Stimulated activated CD8-positive, alpha-beta memory T cell treated with anti-CD3 and anti-CD28 coated beads, Interleukin-2, amount 100 ng/mL, for 1 hour (primary cell): ENCODE results near the gene SAMM50.

Experiments
- DNase-seq, 2 donors: peaks; one replicate each; pipeline ENCODE4 v3.0.0-alpha.2; 2020; ENCODE audit warnings: low read depth in 2 of 2

Gene SAMM50

DNA sequence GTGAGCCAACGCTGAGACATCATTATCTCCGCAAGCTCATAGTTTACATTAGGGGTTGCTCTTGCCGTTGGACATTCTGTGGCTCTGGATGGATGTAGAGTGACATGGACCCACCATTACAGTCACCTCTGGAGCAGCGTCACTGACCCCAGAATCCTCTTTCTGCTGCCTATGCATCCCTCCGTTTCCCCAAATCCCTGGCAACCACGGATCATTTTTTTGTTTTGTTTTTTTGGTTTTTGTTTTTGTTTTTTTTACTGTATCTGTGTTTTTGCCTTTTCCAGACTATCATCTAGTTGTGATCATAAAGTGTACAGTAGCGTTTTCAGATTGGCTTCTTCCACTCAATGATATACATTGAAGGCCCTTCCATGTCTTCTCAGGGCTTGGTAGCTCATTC lies 72.8 kb downstream of the SAMM50 start:
- DNase-seq = no peak

DNA sequence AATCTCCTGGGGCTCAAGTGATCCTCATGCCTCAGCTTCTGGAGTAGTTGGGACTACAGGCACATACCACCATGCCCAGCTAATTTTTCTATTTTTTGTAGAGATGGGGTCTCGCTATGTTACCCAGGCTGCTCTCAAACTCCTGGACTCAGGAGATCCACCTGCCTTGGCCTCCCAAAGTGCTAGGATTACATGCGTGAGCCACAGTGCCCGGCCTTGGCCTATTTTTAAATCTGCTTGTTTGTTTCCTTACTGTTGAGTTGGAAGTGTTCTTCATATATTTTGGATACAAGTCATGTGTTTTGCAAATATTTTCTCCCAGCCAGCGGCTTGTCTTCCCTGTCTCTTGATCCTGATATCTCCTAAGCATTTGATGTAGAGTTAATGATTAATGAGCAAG lies 73.8 kb downstream of the SAMM50 start:
- no peak for DNase-seq

- DNase-seq = no peak
These were observed 74.9 kb downstream of the SAMM50 start for GRCh38 chr22:44030051-44030701.

GRCh38 chr22:44030702-44031082 lies 75.5 kb downstream of the SAMM50 start:
- no peak for DNase-seq

DNA sequence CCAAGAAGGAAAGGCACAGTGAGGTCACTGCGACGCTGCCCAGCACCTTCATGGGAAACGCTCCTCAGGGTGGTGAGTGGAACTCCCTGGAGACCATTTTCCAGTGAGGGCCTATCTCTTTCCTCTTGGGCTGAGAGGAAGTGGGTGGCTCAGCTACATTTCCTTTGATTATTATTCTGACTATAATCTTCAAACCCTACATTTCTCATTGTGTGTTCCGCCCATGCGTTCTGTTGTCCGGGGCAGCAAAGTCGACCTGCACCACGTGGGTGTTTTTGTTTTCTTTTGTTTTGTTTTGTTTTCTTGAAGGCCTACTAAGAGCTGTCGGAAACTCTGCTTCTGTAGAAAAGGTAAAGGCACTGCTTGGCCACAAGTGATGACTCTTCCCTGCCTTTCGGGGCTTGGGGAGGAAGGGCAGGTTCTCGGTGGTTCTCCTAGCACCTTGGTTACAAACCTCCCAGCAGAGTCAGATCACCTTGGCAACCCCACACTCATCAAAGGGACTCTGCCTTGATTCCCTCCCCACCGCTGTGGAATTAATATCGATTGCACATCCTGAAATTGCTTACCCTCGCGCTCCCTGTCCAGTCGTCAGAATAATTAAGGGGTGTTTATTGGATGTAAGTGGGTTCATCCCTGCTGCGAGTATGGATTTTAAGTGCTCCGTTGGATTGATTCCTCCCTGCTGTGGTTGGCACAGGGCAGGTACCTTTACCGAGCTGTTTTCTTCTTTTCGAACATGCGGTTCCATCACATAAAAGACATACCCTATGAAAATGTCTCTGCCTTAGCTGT lies 76.1 kb downstream of the SAMM50 start:
- no peak for DNase-seq

- DNase-seq = no peak
These were observed 77.0 kb downstream of the SAMM50 start for GRCh38 chr22:44032126-44032730.

- DNase-seq = no peak
These were observed 78.0 kb downstream of the SAMM50 start for GRCh38 chr22:44033287-44033686.

DNA sequence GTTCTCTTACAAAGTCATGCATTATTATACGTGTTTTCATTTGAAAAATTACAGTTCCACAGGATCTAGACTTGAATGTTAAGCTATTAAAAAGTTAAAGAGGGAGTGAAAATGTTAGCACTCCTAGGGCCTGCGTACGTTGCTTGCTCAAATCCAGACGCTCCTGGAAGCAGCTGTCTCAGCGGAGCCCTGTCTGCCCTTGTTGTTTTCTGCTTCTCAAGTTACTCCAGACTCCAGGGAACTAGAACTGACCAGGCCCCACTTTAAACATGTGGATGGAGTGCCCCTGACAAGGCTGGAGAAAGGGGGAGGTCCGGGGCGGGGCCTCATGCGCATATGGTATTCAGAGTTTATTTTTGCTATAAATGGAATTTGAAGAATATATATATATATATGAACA lies 78.5 kb downstream of the SAMM50 start:
- DNase-seq = no peak

DNA sequence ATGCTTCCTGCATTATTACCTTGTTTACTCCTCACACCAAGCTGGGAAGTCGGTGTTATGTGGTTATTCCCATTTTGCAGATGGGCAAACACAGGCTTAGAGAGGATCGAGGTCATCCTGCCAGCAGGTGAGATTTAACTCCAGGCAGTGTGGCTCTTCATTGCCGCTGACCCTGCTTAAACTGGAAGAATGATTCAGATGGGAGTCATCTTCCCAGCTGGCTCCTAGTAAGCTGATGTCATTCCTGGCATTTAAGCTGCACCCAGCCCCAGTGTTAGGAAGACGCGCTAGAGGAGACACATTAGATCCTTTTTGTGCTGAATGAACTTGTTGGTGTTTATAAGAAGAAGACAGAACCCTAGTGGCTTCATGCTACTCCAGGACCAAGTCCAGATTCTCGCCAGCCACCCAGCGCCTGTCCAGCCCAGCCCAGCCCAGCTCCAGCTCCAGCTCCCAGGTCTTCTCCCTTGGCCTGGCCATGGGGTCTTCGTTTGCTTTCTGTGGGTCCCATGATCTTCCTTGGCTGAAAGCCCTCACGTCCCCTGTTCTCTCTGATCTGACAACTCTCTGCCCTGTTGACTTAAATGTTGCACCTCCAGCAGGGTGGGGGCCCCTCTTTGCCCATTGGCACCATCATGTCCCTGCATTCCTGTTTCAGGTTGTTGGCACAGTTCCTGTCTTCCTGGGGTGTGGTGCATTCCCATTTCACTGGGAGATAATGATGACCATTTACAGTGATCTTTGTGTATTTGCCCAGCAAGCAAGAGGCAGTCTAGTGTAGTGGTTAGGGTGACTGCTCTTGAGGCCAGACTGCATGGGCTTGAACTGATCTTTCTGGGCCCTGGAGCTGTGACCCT lies 82.5 kb downstream of the SAMM50 start:
- no peak for DNase-seq

DNA sequence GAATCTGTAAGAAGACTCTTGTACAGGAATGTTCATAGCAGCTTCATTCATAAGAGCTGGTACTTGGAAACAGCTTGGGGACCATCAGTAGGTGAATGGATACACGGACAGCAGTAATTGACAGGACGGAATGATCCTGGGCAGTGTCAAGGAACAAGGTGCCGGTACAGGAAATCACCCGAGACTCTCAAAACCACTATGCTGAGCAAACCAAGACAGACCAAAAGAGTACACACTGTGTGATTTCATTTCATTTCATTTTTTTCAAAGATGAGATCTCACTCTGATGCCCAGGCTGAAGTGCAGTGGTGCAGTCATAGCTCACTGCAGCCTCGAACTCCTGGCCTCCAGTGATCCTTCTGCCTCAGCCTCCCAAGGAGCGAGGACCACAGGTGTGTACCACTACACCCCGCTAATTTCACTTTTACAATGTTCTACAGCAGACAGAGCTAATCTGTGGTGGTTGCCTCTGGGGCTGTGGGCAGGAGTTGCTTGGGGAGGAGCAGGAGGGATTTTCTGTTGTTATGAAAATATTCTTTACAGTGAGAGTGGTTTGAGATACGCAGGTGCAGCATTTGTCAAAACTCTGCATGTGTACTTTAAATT lies 84.4 kb downstream of the SAMM50 start:
- DNase-seq = no peak

DNA sequence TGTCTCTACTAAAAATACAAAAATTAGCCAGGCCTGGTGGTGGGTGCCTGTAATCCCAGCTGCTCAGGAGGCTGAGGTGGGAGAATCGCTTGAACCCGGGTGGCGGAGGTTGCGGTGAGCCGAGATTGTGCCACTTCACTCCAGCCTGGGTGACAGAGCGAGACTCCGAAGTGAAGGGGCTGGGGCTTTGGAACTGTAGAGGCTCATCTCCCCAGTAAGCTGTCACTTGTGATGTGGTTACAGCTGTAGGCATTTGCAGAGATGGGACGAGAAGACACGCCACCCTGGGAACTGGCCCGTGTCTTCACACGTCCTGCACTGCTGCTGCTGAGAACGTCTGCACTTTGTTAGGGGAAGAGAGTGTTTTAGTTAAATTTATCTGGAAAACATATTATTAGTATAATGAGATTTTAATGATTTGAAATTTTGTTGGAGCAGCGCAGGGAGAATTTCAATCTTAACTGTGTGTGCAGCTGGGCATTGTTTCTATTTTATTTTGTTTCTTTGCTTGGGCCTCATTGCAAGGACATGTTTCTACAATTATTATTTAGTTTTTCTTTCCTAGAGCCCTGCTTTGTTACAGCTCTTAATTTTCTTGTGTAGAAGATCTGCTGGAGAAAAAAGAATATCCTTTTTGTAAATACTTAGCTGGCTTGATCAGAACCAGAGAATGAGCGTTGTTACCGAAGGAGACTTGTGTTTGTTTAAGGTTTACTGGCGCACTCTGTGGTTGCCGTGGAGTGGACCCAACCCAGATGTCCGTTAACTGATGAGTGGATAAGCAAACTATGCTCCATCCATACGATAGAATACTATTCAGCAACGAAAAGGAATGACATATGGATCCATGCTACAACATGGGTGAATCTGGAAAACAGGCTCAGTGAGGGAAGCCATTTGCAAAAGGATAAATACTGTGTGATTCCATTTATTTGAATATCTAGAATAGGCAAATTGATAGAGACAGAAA lies 87.3 kb downstream of the SAMM50 start:
- DNase-seq = no peak

DNA sequence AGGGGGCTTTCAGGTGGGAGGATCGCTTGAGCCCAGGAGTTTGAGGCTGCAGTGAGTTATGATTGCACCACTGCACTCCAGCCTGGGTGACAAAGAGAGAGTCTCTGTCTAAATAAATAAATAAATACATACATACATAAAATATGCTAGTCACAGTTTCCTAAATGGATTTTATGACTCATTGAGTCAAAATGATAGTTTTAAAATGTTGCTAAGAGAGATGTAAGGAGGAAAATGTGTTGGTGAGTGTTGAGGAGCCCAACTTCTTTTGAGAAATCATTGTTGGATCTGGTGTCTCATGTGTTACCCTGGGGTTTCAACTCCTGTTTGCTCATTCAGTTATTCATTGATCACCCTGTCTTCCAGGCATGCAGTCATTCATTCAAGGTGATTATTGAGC lies 89.9 kb downstream of the SAMM50 start:
- no peak for DNase-seq
